Hepatocyte (in vitro differentiated cells): Measurements from ENCODE around the gene CPEB4.

Source experiments
- CTCF ChIP-seq: fragments of 200-600 bp; sonication (generic); IDR thresholded peaks from 2 replicates; pipeline ENCODE4 v1.5.1; 2016; ENCODE audit warnings: antibody characterized with exemption, mild to moderate bottlenecking; ENCODE audit not compliant: poor library complexity
- EZH2phosphoT487 ChIP-seq: fragments of 200-600 bp; sonication (generic); IDR thresholded peaks from one replicate; pipeline ENCODE4 v1.6.1; 2018; ENCODE audit warnings: antibody characterized with exemption, mild to moderate bottlenecking, low read depth, moderate library complexity; ENCODE audit not compliant: unreplicated experiment, severe bottlenecking

GRCh38 chr5:174000076-174000475 lies 111.9 kb downstream of the CPEB4 start:
- TF ChIP-seq CTCF (no peak), EZH2phosphoT487 (no peak)
